Activated naive CD4-positive, alpha-beta T cell treated with anti-CD3 and anti-CD28 coated beads, Interleukin-2, amount 50 U/mL, for 72 hours (primary cell): Measurements from ENCODE around the gene TBC1D2B. TPM values are rescaled to one million over a fixed set of nuclear protein-coding genes. Genes with fewer than 3 reads are reported as not detected.

ENCODE experiments used
- ATAC-seq, 2 donors: fragments of 150-1000 bp; cut with Tn5 transposase; 2 replicates each; pipeline ENCODE4 v1.10.0; 2021; ENCODE audit warnings: mild to moderate bottlenecking in 2 of 2, moderate library complexity in 2 of 2
- DNase-seq, 2 donors: peaks; one replicate each; pipeline ENCODE4 v3.0.0; 2021 to 2022; ENCODE audit warnings: low spot score in 2 of 2
- H3K27ac Mint-ChIP-seq, 2 donors: one replicate each; pipeline ENCODE4 v1.8.0; 2022; ENCODE audit warnings: mild to moderate bottlenecking in 2 of 2, mixed read lengths in 2 of 2
- H3K36me3 Mint-ChIP-seq, 2 donors: one replicate each; pipeline ENCODE4 v1.8.0; 2022; ENCODE audit warnings: mixed read lengths in 2 of 2
- H3K9me3 Mint-ChIP-seq, 2 donors: one replicate each; pipeline ENCODE4 v1.8.0; 2022; ENCODE audit warnings: mixed read lengths in 2 of 2
- total RNA-seq, 2 donors: library from RNA; stranded (reverse); gene quantifications; one replicate each; pipeline ENCODE4 v1.2.3, GENCODE V29; 2022

The TBC1D2B gene
- total RNA-seq, 2 donors from 2014 or later = 55.9 to 82.2 TPM

- no peak for DNase-seq
- Mint-ChIP-seq H3K36me3 (peaks cover 5 to 24% of the 10 kb centered on the region in 2 donors), H3K9me3 (no peaks in the 10 kb centered on the region), H3K27ac (peak overlapping the region in 1 of 2 donors; percentile 76)
- ATAC-seq = no peak
Measured at GRCh38 chr15:78035861-78036476, 41.5 kb downstream of the TBC1D2B start.

- DNase-seq (no peak), ATAC-seq (no peak)
- Mint-ChIP-seq H3K36me3 (peaks cover 5 to 23% of the 10 kb centered on the region in 2 donors), H3K27ac (peak overlapping the region; percentile 76 to 78), H3K9me3 (no peaks in the 10 kb centered on the region)
Measured at GRCh38 chr15:78035321-78035751, 42.2 kb downstream of the TBC1D2B start.

GRCh38 chr15:78034495-78035191, 42.9 kb downstream of the TBC1D2B start:
- no peaks in the 10 kb centered on the region for H3K9me3 Mint-ChIP-seq
- H3K27ac Mint-ChIP-seq = peak overlapping the region; percentile 76 to 78
- ATAC-seq (peak; percentile 90 to 92), DNase-seq (peak; percentile 81 to 88)
- peaks cover 5 to 16% of the 10 kb centered on the region in 2 donors for H3K36me3 Mint-ChIP-seq

GRCh38 chr15:78033864-78034263, 43.6 kb downstream of the TBC1D2B start:
- peaks cover under 1 to 8% of the 10 kb centered on the region in 2 donors for H3K36me3 Mint-ChIP-seq
- ATAC-seq (no peak), DNase-seq (no peak)
- H3K9me3 Mint-ChIP-seq = no peaks in the 10 kb centered on the region
- H3K27ac Mint-ChIP-seq = peak overlapping the region; percentile 73 to 76

GRCh38 chr15:78032671-78033070, 44.8 kb downstream of the TBC1D2B start:
- peaks cover 0 to 6% of the 10 kb centered on the region in 2 donors for H3K36me3 Mint-ChIP-seq
- no peaks in the 10 kb centered on the region for H3K9me3 Mint-ChIP-seq
- DNase-seq (no peak), ATAC-seq (no peak)
- H3K27ac Mint-ChIP-seq = no peak overlapping the region

GRCh38 chr15:78024883-78025282, 52.6 kb downstream of the TBC1D2B start:
- Mint-ChIP-seq H3K27ac (no peak overlapping the region), H3K36me3 (peaks cover 7 to 19% of the 10 kb centered on the region in 2 donors), H3K9me3 (no peaks in the 10 kb centered on the region)
- DNase-seq (no peak), ATAC-seq (no peak)

- no peak overlapping the region for H3K27ac Mint-ChIP-seq
- H3K36me3 Mint-ChIP-seq = peaks cover 7 to 21% of the 10 kb centered on the region in 2 donors
- ATAC-seq (no peak), DNase-seq (no peak)
- H3K9me3 Mint-ChIP-seq = no peaks in the 10 kb centered on the region
Measured at GRCh38 chr15:78024519-78024870, 53.0 kb downstream of the TBC1D2B start.

GRCh38 chr15:78023865-78024518, 53.5 kb downstream of the TBC1D2B start:
- Mint-ChIP-seq H3K27ac (no peak overlapping the region), H3K36me3 (peaks cover 7 to 26% of the 10 kb centered on the region in 2 donors), H3K9me3 (no peaks in the 10 kb centered on the region)
- DNase-seq (no peak), ATAC-seq (no peak)

- Mint-ChIP-seq H3K9me3 (no peaks in the 10 kb centered on the region), H3K36me3 (peaks cover 7 to 29% of the 10 kb centered on the region in 2 donors), H3K27ac (no peak overlapping the region)
- DNase-seq (no peak), ATAC-seq (no peak)
Measured at GRCh38 chr15:78023081-78023665, 54.3 kb downstream of the TBC1D2B start.

GRCh38 chr15:78021761-78022160, 55.8 kb downstream of the TBC1D2B start:
- no peak for ATAC-seq
- H3K36me3 Mint-ChIP-seq = peaks cover 7 to 29% of the 10 kb centered on the region in 2 donors
- no peaks in the 10 kb centered on the region for H3K9me3 Mint-ChIP-seq
- peak overlapping the region in 1 of 2 donors; percentile 83 for H3K27ac Mint-ChIP-seq
- no peak for DNase-seq

GRCh38 chr15:78020007-78020406, 57.5 kb downstream of the TBC1D2B start:
- DNase-seq (no peak), ATAC-seq (no peak)
- H3K9me3 Mint-ChIP-seq = no peaks in the 10 kb centered on the region
- H3K36me3 Mint-ChIP-seq = peaks cover 12 to 29% of the 10 kb centered on the region in 2 donors
- H3K27ac Mint-ChIP-seq = no peak overlapping the region

- Mint-ChIP-seq H3K27ac (peak overlapping the region in 1 of 2 donors; percentile 5), H3K9me3 (no peaks in the 10 kb centered on the region), H3K36me3 (peaks cover 12 to 29% of the 10 kb centered on the region in 2 donors)
- no peak for DNase-seq
- ATAC-seq = peak; percentile 50 to 56
Measured at GRCh38 chr15:78018946-78019644, 58.4 kb downstream of the TBC1D2B start.

GRCh38 chr15:78018445-78018844, 59.1 kb downstream of the TBC1D2B start:
- Mint-ChIP-seq H3K9me3 (no peaks in the 10 kb centered on the region), H3K36me3 (peaks cover 12 to 25% of the 10 kb centered on the region in 2 donors), H3K27ac (no peak overlapping the region)
- no peak for ATAC-seq
- DNase-seq = no peak

GRCh38 chr15:78016860-78017259, 60.7 kb downstream of the TBC1D2B start:
- peaks cover 12 to 33% of the 10 kb centered on the region in 2 donors for H3K36me3 Mint-ChIP-seq
- no peaks in the 10 kb centered on the region for H3K9me3 Mint-ChIP-seq
- H3K27ac Mint-ChIP-seq = no peak overlapping the region
- no peak for DNase-seq
- no peak for ATAC-seq

GRCh38 chr15:78012643-78013077, 64.9 kb downstream of the TBC1D2B start:
- Mint-ChIP-seq H3K27ac (peak overlapping the region in 1 of 2 donors; percentile 50), H3K9me3 (no peaks in the 10 kb centered on the region), H3K36me3 (peaks cover 5 to 14% of the 10 kb centered on the region in 2 donors)
- ATAC-seq = no peak
- DNase-seq = no peak

GRCh38 chr15:78010067-78010466, 67.4 kb downstream of the TBC1D2B start:
- no peaks in the 10 kb centered on the region for H3K9me3 Mint-ChIP-seq
- DNase-seq (no peak), ATAC-seq (no peak)
- peak overlapping the region in 1 of 2 donors; percentile 24 for H3K27ac Mint-ChIP-seq
- peaks cover 0 to 21% of the 10 kb centered on the region in 2 donors for H3K36me3 Mint-ChIP-seq
